Fibroblast of skin of left biceps (primary cell): ENCODE data around the gene ISM1.
"Not testable (repeated sequence)": the region's sequence is repeated elsewhere in the genome, so short reads cannot be mapped to it uniquely, and the experiment has no call there.

Source experiments
- DNase-seq, 2 experiments: peaks; one replicate each; pipeline ENCODE4 v3.0.0-alpha.2; 2013; ENCODE audit warnings: low read depth in 2 of 2

The ISM1 gene

GRCh38 chr20:13221673-13222318 is 722 bp downstream of the ISM1 start:
- DNase-seq, result no peak

- no peak for DNase-seq
Observed at GRCh38 chr20:13222319-13222716, 1.2 kb downstream of the ISM1 start.

- no peak for DNase-seq
Observed at GRCh38 chr20:13223736-13224520, 2.9 kb downstream of the ISM1 start.

- DNase-seq, result no peak
Observed at GRCh38 chr20:13226367-13226766, 5.3 kb downstream of the ISM1 start.

GRCh38 chr20:13228771-13229170 is 7.7 kb downstream of the ISM1 start:
- DNase-seq, result no peak

- DNase-seq, result no peak
Observed at GRCh38 chr20:13229538-13229937, 8.5 kb downstream of the ISM1 start.

- DNase-seq, result no peak
Observed at GRCh38 chr20:13231031-13231752, 10.1 kb downstream of the ISM1 start.

- no peak for DNase-seq
Observed at GRCh38 chr20:13232999-13233398, 11.9 kb downstream of the ISM1 start.

GRCh38 chr20:13234961-13235360 is 13.9 kb downstream of the ISM1 start:
- no peak for DNase-seq

- not testable (repeated sequence) for DNase-seq
Observed at GRCh38 chr20:13236360-13236759, 15.3 kb downstream of the ISM1 start.

GRCh38 chr20:13236990-13237720 is 16.1 kb downstream of the ISM1 start:
- DNase-seq, result no peak

- DNase-seq, result no peak
Observed at GRCh38 chr20:13238001-13238653, 17.1 kb downstream of the ISM1 start.

- no peak for DNase-seq
Observed at GRCh38 chr20:13243826-13244376, 22.8 kb downstream of the ISM1 start.

GRCh38 chr20:13245250-13245723 is 24.2 kb downstream of the ISM1 start:
- DNase-seq, result no peak

- no peak for DNase-seq
Observed at GRCh38 chr20:13249118-13249797, 28.2 kb downstream of the ISM1 start.

- DNase-seq, result no peak
Observed at GRCh38 chr20:13249798-13250170, 28.7 kb downstream of the ISM1 start.

- no peak for DNase-seq
Observed at GRCh38 chr20:13250251-13250650, 29.2 kb downstream of the ISM1 start.

- DNase-seq, result no peak
Observed at GRCh38 chr20:13251106-13251903, 30.2 kb downstream of the ISM1 start.

- no peak for DNase-seq
Observed at GRCh38 chr20:13251904-13252297, 30.8 kb downstream of the ISM1 start.

GRCh38 chr20:13255356-13255755 is 34.3 kb downstream of the ISM1 start:
- no peak for DNase-seq
